ENCODE results near the gene MAFG. TPM values are rescaled to one million over a fixed set of nuclear protein-coding genes. Genes with fewer than 3 reads are reported as not detected.

Gene MAFG
- polyA plus RNA-seq, 1 donor from 2014 or later = 11.8 TPM

DNA sequence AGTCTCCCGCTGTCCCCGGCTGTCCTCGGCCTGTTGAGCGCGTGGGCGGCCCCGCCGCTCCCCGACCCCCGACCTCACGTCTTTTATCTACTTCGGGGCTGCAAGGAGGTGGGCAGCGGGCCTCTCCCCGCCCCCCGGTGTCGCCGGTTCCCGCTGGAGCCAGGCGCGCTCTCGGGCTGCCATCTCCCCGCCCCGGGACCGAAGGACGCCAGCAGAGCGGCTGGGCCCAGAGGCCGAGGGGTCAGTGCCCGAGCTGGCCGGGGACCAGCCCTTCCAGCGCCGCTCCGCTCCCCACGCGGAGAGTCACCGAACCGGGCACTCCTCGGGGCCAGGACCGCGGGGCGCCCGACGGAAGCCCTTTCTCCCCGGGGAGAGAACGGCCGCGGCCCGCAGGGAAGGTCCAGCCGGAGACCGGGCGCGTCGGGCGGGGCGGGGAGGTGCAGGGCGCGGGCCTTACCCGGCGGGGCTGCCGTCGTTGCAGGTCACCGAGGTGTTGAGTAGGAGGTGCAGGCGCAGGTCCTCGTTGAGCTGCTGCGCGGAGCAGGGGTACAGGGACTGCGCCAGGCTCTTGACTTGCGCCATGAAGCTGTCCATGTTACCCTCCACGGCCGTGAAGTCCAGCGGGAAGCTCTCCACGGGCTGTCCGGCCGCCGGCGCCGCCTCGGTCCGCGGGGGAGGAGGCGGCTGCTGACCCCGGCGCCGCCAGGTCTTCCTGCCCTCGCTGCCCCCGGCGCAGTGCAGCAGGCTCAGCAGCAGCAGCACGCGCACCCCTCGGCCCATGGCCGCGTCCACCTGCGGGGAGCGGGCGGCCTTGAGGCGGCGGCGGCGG lies 32.8 kb upstream of the MAFG start:
- H3K9me3 ChIP-seq (ENCODE audit: low read length) = no peaks in the 10 kb centered on the region
- H3K9ac ChIP-seq (ENCODE audit: low read length) = no peak overlapping the region
- H4K20me1 ChIP-seq (ENCODE audit: insufficient read depth) = no peaks in the 10 kb centered on the region
- no peaks in the 10 kb centered on the region for H3K9me2 ChIP-seq (ENCODE audit: insufficient read depth, low read length)
- TF ChIP-seq RAD21 (conservative IDR thresholded peaks at IDR 0.05) = no peak
- peak; percentile 91 for TF ChIP-seq EZH2 (IDR thresholded peaks at IDR 0.05; ENCODE audit: borderline replicate concordance, insufficient read depth, low read length, poor library complexity, severe bottlenecking)
- peak overlapping the region; percentile 50 for H3K4me3 ChIP-seq (ENCODE audit: low read length)
- H3K27ac ChIP-seq (ENCODE audit: low read length) = no peak overlapping the region
- H3K36me3 ChIP-seq (ENCODE audit: insufficient read depth, low read length) = no peaks in the 10 kb centered on the region
- peaks cover 63% of the 10 kb centered on the region for H3K27me3 ChIP-seq (ENCODE audit: insufficient read depth, low read depth, low read length)
- H3K79me2 ChIP-seq (replicated peaks; ENCODE audit: insufficient read depth, low read length) = no peaks in the 10 kb centered on the region
- H3F3A ChIP-seq (ENCODE audit: insufficient read depth, low read length, poor library complexity, severe bottlenecking) = no peaks in the 10 kb centered on the region
- H2AFZ ChIP-seq (ENCODE audit: low read depth, low read length) = no peak overlapping the region
- no peak overlapping the region for H3K4me2 ChIP-seq (ENCODE audit: low read length)

DNA sequence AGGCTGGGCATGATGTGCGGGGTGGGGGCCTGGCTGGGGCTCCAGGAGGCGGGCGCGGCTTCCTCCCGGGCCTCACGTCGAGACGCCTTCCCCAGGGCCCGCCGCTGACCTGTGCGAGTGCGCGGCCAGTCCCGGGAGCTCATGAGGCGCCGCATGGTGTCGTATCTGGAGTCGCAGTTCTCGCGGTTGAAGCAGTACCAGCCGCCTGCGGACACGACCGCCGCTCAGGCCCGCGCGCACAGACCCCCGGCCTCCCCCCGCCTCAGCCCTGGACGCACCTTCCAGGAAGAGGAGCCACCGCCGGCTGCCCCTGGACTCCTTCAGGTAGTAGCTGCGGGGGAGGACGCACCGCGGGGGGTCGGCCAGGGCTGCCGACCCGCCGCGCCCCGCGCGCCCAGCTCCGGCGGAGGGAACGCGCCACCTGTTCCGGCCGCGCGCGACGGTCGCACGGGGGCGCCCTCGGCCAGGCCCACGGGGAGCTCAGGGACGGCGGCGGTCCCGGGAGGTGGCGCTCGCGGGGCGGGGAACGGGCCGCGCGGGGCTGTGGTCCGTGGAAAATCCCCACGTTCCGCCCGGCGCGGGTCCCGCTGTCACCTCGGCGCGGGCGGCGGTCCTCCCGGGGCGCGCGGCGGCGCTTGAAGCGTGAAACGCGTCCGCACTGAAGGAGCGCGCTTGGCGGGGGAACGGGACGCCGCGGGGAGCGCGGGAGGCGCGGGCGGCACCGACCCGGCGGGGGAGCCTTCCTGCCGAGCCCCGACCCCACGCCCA lies 32.0 kb upstream of the MAFG start:
- Histone ChIP-seq H3K79me2 (replicated peaks; ENCODE audit: insufficient read depth, low read length) (no peaks in the 10 kb centered on the region), H3K9me2 (ENCODE audit: insufficient read depth, low read length) (no peaks in the 10 kb centered on the region), H3K4me2 (ENCODE audit: low read length) (no peak overlapping the region), H3K36me3 (ENCODE audit: insufficient read depth, low read length) (no peaks in the 10 kb centered on the region), H4K20me1 (ENCODE audit: insufficient read depth) (no peaks in the 10 kb centered on the region), H3K27ac (ENCODE audit: low read length) (no peak overlapping the region), H3F3A (ENCODE audit: insufficient read depth, low read length, poor library complexity, severe bottlenecking) (no peaks in the 10 kb centered on the region), H3K9ac (ENCODE audit: low read length) (no peak overlapping the region), H2AFZ (ENCODE audit: low read depth, low read length) (no peak overlapping the region), H3K9me3 (ENCODE audit: low read length) (no peaks in the 10 kb centered on the region), H3K27me3 (ENCODE audit: insufficient read depth, low read depth, low read length) (peaks cover 63% of the 10 kb centered on the region), H3K4me3 (ENCODE audit: low read length) (peak overlapping the region; percentile 50)
- TF ChIP-seq, protein P1, sequence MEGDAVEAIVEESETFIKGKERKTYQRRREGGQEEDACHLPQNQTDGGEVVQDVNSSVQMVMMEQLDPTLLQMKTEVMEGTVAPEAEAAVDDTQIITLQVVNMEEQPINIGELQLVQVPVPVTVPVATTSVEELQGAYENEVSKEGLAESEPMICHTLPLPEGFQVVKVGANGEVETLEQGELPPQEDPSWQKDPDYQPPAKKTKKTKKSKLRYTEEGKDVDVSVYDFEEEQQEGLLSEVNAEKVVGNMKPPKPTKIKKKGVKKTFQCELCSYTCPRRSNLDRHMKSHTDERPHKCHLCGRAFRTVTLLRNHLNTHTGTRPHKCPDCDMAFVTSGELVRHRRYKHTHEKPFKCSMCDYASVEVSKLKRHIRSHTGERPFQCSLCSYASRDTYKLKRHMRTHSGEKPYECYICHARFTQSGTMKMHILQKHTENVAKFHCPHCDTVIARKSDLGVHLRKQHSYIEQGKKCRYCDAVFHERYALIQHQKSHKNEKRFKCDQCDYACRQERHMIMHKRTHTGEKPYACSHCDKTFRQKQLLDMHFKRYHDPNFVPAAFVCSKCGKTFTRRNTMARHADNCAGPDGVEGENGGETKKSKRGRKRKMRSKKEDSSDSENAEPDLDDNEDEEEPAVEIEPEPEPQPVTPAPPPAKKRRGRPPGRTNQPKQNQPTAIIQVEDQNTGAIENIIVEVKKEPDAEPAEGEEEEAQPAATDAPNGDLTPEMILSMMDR (IDR thresholded peaks at IDR 0.05; ENCODE audit: poor library complexity, severe bottlenecking) = peak; percentile 90
- TF ChIP-seq MXI1 (conservative IDR thresholded peaks at IDR 0.05; ENCODE audit: poor library complexity, severe bottlenecking) = peak; percentile 35
- TF ChIP-seq RAD21 (conservative IDR thresholded peaks at IDR 0.05) = peak; percentile 71
- TF ChIP-seq POLR2AphosphoS5 (IDR thresholded peaks at IDR 0.05) = no peak
- peak; percentile 73 for TF ChIP-seq SMC3 (conservative IDR thresholded peaks at IDR 0.05; ENCODE audit: poor library complexity)

DNA sequence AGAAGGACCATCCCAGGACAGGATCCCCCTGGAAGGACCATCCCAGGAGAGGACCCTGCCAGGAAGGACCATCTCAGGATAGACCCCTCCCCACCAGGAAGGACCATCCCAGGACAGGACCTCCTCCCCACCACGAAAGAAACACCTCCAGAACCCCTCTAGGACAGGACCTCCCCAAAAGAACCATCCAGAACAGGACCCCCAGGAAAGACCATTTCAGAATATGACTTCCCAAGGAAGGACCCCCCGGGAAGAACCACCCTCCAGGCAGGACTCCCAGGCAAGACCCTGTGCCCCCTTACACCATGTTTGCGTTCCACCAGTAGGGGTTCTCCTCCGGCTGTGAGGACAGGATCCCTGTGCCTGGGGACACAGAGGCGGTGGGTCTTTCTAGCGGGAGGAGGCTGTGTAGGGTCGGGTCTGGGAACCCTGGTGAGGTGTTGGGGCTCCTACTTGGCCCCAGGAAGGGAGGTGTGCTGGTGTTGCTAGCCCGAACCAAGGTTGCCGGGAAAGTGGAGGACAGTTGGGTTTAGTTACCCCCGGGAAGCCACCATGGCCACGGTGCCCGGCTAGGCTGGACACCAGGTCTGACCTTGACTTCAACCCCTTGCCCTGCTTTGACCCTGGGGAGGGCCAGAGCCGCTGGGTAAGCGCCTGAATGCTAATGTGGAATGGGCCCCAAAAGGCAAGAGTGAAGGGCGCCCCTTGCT lies 31.3 kb upstream of the MAFG start:
- no peak overlapping the region for H3K27ac ChIP-seq (ENCODE audit: low read length)
- no peaks in the 10 kb centered on the region for H4K20me1 ChIP-seq (ENCODE audit: insufficient read depth)
- H3F3A ChIP-seq (ENCODE audit: insufficient read depth, low read length, poor library complexity, severe bottlenecking) = no peaks in the 10 kb centered on the region
- TF ChIP-seq, protein P1 (IDR thresholded peaks at IDR 0.05; ENCODE audit: poor library complexity, severe bottlenecking) = no peak
- no peak for TF ChIP-seq MXI1 (conservative IDR thresholded peaks at IDR 0.05; ENCODE audit: poor library complexity, severe bottlenecking)
- no peak for TF ChIP-seq EP300 (conservative IDR thresholded peaks at IDR 0.05; ENCODE audit: poor library complexity, severe bottlenecking)
- TF ChIP-seq SMC3 (conservative IDR thresholded peaks at IDR 0.05; ENCODE audit: poor library complexity) = no peak
- no peak for TF ChIP-seq RAD21 (conservative IDR thresholded peaks at IDR 0.05)
- TF ChIP-seq TAF1 (IDR thresholded peaks at IDR 0.05; ENCODE audit: low read depth) = no peak
- no peak for TF ChIP-seq EZH2 (IDR thresholded peaks at IDR 0.05; ENCODE audit: borderline replicate concordance, insufficient read depth, low read length, poor library complexity, severe bottlenecking)
- TF ChIP-seq, protein P2, sequence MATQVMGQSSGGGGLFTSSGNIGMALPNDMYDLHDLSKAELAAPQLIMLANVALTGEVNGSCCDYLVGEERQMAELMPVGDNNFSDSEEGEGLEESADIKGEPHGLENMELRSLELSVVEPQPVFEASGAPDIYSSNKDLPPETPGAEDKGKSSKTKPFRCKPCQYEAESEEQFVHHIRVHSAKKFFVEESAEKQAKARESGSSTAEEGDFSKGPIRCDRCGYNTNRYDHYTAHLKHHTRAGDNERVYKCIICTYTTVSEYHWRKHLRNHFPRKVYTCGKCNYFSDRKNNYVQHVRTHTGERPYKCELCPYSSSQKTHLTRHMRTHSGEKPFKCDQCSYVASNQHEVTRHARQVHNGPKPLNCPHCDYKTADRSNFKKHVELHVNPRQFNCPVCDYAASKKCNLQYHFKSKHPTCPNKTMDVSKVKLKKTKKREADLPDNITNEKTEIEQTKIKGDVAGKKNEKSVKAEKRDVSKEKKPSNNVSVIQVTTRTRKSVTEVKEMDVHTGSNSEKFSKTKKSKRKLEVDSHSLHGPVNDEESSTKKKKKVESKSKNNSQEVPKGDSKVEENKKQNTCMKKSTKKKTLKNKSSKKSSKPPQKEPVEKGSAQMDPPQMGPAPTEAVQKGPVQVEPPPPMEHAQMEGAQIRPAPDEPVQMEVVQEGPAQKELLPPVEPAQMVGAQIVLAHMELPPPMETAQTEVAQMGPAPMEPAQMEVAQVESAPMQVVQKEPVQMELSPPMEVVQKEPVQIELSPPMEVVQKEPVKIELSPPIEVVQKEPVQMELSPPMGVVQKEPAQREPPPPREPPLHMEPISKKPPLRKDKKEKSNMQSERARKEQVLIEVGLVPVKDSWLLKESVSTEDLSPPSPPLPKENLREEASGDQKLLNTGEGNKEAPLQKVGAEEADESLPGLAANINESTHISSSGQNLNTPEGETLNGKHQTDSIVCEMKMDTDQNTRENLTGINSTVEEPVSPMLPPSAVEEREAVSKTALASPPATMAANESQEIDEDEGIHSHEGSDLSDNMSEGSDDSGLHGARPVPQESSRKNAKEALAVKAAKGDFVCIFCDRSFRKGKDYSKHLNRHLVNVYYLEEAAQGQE (IDR thresholded peaks at IDR 0.05; ENCODE audit: borderline replicate concordance) = no peak
- TF ChIP-seq POLR2AphosphoS5 (IDR thresholded peaks at IDR 0.05) = no peak
- no peaks in the 10 kb centered on the region for H3K9me3 ChIP-seq (ENCODE audit: low read length)
- H3K9ac ChIP-seq (ENCODE audit: low read length) = no peak overlapping the region
- no peak overlapping the region for H3K4me3 ChIP-seq (ENCODE audit: low read length)
- peaks cover 56% of the 10 kb centered on the region for H3K27me3 ChIP-seq (ENCODE audit: insufficient read depth, low read depth, low read length)
- no peaks in the 10 kb centered on the region for H3K36me3 ChIP-seq (ENCODE audit: insufficient read depth, low read length)
- no peaks in the 10 kb centered on the region for H3K9me2 ChIP-seq (ENCODE audit: insufficient read depth, low read length)
- no peaks in the 10 kb centered on the region for H3K79me2 ChIP-seq (replicated peaks; ENCODE audit: insufficient read depth, low read length)
- H3K4me2 ChIP-seq (ENCODE audit: low read length) = no peak overlapping the region
- H2AFZ ChIP-seq (ENCODE audit: low read depth, low read length) = no peak overlapping the region
